Fibroblast of lung (primary cell): Measurements from ENCODE around the gene OSBPL6. TPM values are rescaled to one million over a fixed set of nuclear protein-coding genes. Genes with fewer than 3 reads are reported as not detected.
A peak's percentile ranks its signal among the peaks of the same experiment; 100 is the strongest.

ENCODE experiments used
- DNase-seq, 2 donors: peaks; one replicate each; pipeline versions ENCODE4 v3.0.0 to v3.0.0-alpha.2; 2010; ENCODE audit warnings: low read depth in 2 of 2
- H2AFZ ChIP-seq: 2 replicates; pipeline ENCODE4 v1.5.1; 2012; ENCODE audit warnings: low read length, control low read depth, inconsistent platforms
- H3K27ac ChIP-seq: 2 replicates; pipeline ENCODE4 v1.5.1; 2011; ENCODE audit warnings: low read length, control low read depth; ENCODE audit not compliant: insufficient read depth
- H3K27me3 ChIP-seq: 2 replicates; pipeline ENCODE4 v1.5.1; 2011; ENCODE audit warnings: mild to moderate bottlenecking, low read length; ENCODE audit not compliant: control insufficient read depth, insufficient read depth
- H3K36me3 ChIP-seq: 2 replicates; pipeline ENCODE4 v1.5.1; 2011; ENCODE audit warnings: low read length; ENCODE audit not compliant: control insufficient read depth, insufficient read depth
- H3K4me1 ChIP-seq: 2 replicates; pipeline ENCODE4 v1.5.1; 2011; ENCODE audit warnings: low read length; ENCODE audit not compliant: control insufficient read depth, insufficient read depth; ENCODE audit errors: extremely low read depth
- H3K4me2 ChIP-seq: 2 replicates; pipeline ENCODE4 v1.5.1; 2011; ENCODE audit warnings: low read length, control low read depth; ENCODE audit not compliant: insufficient read depth; ENCODE audit errors: extremely low read depth
- H3K4me3 ChIP-seq, 4 experiments: fragments of 200-600 bp in 1 of 4; sonication (generic) in 1 of 4; replicated peaks in 1 of 4; 2 replicates each; pipeline ENCODE4 v1.5.1; 2011 to 2016; ENCODE audit warnings: low read length in 4 of 4, low read depth in 3 of 4, mild to moderate bottlenecking in 3 of 4, control low read depth in 2 of 4, inconsistent platforms in 1 of 4, mixed read lengths in 1 of 4; ENCODE audit not compliant: insufficient read depth in 1 of 4; ENCODE audit errors: control extremely low read depth in 1 of 4
- H3K79me2 ChIP-seq: 2 replicates; pipeline ENCODE4 v1.5.1; 2012; ENCODE audit warnings: mild to moderate bottlenecking, low read length, inconsistent platforms; ENCODE audit not compliant: control insufficient read depth, insufficient read depth
- H3K9ac ChIP-seq: 2 replicates; pipeline ENCODE4 v1.5.1; 2011; ENCODE audit warnings: mild to moderate bottlenecking, low read length, control low read depth; ENCODE audit not compliant: insufficient read depth
- H3K9me3 ChIP-seq: 2 replicates; pipeline ENCODE4 v1.5.1; 2012; ENCODE audit warnings: low read depth, low read length; ENCODE audit not compliant: control insufficient read depth, insufficient read depth
- H4K20me1 ChIP-seq: 2 replicates; pipeline ENCODE4 v1.5.1; 2011; ENCODE audit warnings: low read length; ENCODE audit not compliant: control insufficient read depth, insufficient read depth; ENCODE audit errors: extremely low read depth
- EZH2 ChIP-seq: IDR thresholded peaks from 2 replicates; pipeline ENCODE4 v1.5.1; 2012; ENCODE audit warnings: low read length, control low read depth, mild to moderate bottlenecking; ENCODE audit errors: missing control alignments
- polyA plus RNA-seq, 2 donors: library from polyadenylated mRNA; depleted of rRNA in 1 of 2; stranded (reverse) in 1 of 2; unstranded in 1 of 2; fragments of >200 nt; gene quantifications; 2 replicates each; pipeline ENCODE4 v1.2.1, GENCODE V29; 2011 to 2012; ENCODE audit warnings: missing spikeins in 1 of 2
- total RNA-seq: library from RNA; depleted of rRNA; stranded (reverse); fragments of >200 nt; gene quantifications from 2 replicates; pipeline ENCODE4 v1.2.1, GENCODE V29; 2014
- TF ChIP-seq, protein P1 (sequence below), 2 donors: IDR thresholded peaks in 1 of 2; conservative IDR thresholded peaks in 1 of 2; 1 replicate in 1 of 2; 2 replicates in 1 of 2; pipeline ENCODE4 v1.5.1; 2011 to 2012; ENCODE audit warnings: low read length in 2 of 2, control low read depth in 1 of 2, inconsistent platforms in 1 of 2, low read depth in 1 of 2, mild to moderate bottlenecking in 1 of 2

OSBPL6 gene
- total and polyA plus RNA-seq, 2 donors (not counting 1 experiment from before 2014, with no cell fraction given): 1.0 to 5.3 TPM

DNA sequence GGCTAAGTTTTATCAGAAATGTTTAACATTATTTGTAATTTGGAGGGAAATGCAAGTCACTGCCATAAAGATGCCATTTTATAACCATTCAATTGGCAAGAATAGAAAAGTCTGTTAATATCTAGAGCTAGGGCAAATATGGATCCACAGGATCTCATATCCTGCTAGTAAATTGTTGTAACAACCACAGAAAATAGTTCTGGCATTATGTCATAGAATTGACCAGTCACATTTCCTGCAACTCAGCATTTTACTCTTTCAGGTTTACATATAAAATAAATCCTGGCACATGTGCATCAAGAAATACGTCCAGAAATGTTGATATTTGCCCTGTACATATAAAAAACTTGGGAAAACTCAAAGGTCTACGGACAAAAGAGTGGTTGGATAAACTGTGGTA lies 32.9 kb downstream of the OSBPL6 start:
- H3K36me3 ChIP-seq: no peaks in the 10 kb centered on the region
- no peak overlapping the region for H3K4me3 ChIP-seq
- H4K20me1 ChIP-seq: no peaks in the 10 kb centered on the region
- no peak overlapping the region for H3K27ac ChIP-seq
- no peaks in the 10 kb centered on the region for H3K79me2 ChIP-seq
- no peak overlapping the region for H3K4me2 ChIP-seq
- TF ChIP-seq EZH2: no peak
- TF ChIP-seq, protein P1, sequence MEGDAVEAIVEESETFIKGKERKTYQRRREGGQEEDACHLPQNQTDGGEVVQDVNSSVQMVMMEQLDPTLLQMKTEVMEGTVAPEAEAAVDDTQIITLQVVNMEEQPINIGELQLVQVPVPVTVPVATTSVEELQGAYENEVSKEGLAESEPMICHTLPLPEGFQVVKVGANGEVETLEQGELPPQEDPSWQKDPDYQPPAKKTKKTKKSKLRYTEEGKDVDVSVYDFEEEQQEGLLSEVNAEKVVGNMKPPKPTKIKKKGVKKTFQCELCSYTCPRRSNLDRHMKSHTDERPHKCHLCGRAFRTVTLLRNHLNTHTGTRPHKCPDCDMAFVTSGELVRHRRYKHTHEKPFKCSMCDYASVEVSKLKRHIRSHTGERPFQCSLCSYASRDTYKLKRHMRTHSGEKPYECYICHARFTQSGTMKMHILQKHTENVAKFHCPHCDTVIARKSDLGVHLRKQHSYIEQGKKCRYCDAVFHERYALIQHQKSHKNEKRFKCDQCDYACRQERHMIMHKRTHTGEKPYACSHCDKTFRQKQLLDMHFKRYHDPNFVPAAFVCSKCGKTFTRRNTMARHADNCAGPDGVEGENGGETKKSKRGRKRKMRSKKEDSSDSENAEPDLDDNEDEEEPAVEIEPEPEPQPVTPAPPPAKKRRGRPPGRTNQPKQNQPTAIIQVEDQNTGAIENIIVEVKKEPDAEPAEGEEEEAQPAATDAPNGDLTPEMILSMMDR (conservative IDR thresholded peaks at IDR 0.05 in 1 of 2, IDR thresholded peaks at IDR 0.05 in 1 of 2; ENCODE audit: low read depth in 1 of 2, low read length in 2 of 2): no peak
- peak; percentile 55 to 73 for DNase-seq
- H3K27me3 ChIP-seq: no peaks in the 10 kb centered on the region
- H3K4me1 ChIP-seq: no peaks in the 10 kb centered on the region
- H2AFZ ChIP-seq: no peak overlapping the region
- no peaks in the 10 kb centered on the region for H3K9me3 ChIP-seq
- no peak overlapping the region for H3K9ac ChIP-seq

DNA sequence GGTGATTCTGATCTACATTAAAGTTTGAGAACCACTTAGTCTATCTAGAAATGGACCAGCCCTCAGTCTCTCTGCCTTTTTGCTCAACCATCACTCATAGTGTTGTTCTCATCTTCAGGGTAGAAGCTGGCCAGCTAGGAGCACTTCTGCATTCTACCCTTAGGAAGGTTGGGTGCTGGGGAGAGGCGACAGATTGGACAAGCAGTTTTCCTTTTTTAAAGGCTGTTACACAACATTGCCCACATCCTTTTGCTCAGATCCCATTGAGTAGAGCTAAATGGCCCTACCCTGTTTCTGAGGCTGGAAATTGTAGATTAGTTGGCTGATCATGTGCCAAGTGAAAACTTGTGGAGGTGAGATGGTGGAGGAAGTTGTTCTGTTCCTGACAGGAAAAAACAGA lies 35.6 kb downstream of the OSBPL6 start:
- Histone ChIP-seq H3K79me2 (no peaks in the 10 kb centered on the region), H3K9ac (no peak overlapping the region), H3K27me3 (no peaks in the 10 kb centered on the region), H3K4me1 (no peaks in the 10 kb centered on the region), H3K4me3 (no peak overlapping the region), H3K27ac (no peak overlapping the region), H3K9me3 (no peaks in the 10 kb centered on the region), H2AFZ (no peak overlapping the region), H4K20me1 (no peaks in the 10 kb centered on the region), H3K36me3 (no peaks in the 10 kb centered on the region), H3K4me2 (no peak overlapping the region)
- TF ChIP-seq, protein P1 (conservative IDR thresholded peaks at IDR 0.05 in 1 of 2, IDR thresholded peaks at IDR 0.05 in 1 of 2; ENCODE audit: low read depth in 1 of 2, low read length in 2 of 2): no peak
- TF ChIP-seq EZH2: no peak
- DNase-seq: no peak

DNA sequence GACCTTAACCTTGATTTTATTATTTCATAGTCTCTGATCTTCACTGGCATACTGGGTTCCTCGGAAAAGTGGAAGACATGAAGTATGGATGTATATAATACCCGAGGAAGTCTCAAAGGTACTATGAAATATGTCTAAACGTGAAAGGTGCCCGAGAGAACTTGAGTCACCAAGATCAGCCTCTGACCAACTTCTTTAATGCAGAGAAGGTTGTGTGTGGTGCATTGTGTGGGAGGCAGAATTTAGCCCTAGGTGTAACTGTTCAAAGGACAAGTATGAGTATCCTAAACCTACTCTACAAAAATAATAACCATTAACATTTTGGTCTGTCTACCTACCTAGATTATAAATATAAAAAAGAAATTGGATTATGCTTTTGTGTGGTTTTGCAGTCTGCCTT lies 36.1 kb downstream of the OSBPL6 start:
- Histone ChIP-seq H3K4me2 (no peak overlapping the region), H3K27ac (no peak overlapping the region), H2AFZ (no peak overlapping the region), H4K20me1 (no peaks in the 10 kb centered on the region), H3K36me3 (no peaks in the 10 kb centered on the region), H3K27me3 (no peaks in the 10 kb centered on the region), H3K4me3 (no peak overlapping the region), H3K79me2 (no peaks in the 10 kb centered on the region), H3K9ac (no peak overlapping the region), H3K9me3 (no peaks in the 10 kb centered on the region), H3K4me1 (no peaks in the 10 kb centered on the region)
- TF ChIP-seq, protein P1 (conservative IDR thresholded peaks at IDR 0.05 in 1 of 2, IDR thresholded peaks at IDR 0.05 in 1 of 2; ENCODE audit: low read depth in 1 of 2, low read length in 2 of 2): no peak
- TF ChIP-seq EZH2: no peak
- no peak for DNase-seq
